RWPE1 (cell line): ENCODE results near the gene B3GALT4.
A peak's percentile ranks its signal among the peaks of the same experiment; 100 is the strongest.

Experiments
- CTCF ChIA-PET: fragments of 350-600 bp; sonication (Branson Sonifier 250); formaldehyde crosslinking; extraction: SDS; loops from one replicate; lab custom pipeline; 2021; lab: Yijun Ruan, JAX
- POLR2A ChIA-PET: fragments of 400-600 bp; formaldehyde crosslinking; extraction: SDS; loops from one replicate; lab custom pipeline; 2020; ENCODE audit warnings: antibody characterized with exemption; ENCODE audit not compliant: low non-redundant PET; lab: Yijun Ruan, JAX
- DNase-seq: peaks from one replicate; pipeline ENCODE4 v3.0.0; 2012; ENCODE audit warnings: low spot score
- H3K27ac ChIP-seq: fragments of 450-650 bp; 2 replicates; pipeline ENCODE4 v1.5.1; 2017
- TF ChIP-seq, protein P1 (sequence below): fragments of 450-650 bp; conservative IDR thresholded peaks from 2 replicates; pipeline ENCODE4 v1.5.1; 2017; ENCODE audit warnings: low read depth, mild to moderate bottlenecking

The B3GALT4 gene

DNA sequence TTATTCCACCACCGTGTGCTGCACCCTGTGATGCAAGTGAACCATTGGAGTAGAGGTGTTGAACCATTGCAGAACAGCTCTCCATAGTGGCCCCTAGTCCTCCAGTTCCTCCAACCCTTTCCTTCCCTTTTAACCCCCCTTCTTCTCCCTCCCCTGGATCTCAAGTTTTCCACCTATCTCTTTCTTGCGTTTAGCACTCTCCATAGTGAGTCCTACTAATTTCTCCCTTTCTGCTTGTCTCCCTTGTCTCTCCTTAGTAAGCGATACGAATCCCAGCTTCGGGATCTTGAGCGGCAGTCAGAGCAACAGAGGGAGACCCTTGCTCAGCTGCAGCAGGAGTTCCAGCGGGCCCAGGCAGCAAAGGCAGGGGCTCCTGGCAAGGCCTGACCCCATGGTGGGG is 13.5 kb downstream of the B3GALT4 start:
- CTCF ChIA-PET: no interaction called here
- H3K27ac ChIP-seq: peak overlapping the region; percentile 76
- DNase-seq: no peak
- TF ChIP-seq, protein P1, sequence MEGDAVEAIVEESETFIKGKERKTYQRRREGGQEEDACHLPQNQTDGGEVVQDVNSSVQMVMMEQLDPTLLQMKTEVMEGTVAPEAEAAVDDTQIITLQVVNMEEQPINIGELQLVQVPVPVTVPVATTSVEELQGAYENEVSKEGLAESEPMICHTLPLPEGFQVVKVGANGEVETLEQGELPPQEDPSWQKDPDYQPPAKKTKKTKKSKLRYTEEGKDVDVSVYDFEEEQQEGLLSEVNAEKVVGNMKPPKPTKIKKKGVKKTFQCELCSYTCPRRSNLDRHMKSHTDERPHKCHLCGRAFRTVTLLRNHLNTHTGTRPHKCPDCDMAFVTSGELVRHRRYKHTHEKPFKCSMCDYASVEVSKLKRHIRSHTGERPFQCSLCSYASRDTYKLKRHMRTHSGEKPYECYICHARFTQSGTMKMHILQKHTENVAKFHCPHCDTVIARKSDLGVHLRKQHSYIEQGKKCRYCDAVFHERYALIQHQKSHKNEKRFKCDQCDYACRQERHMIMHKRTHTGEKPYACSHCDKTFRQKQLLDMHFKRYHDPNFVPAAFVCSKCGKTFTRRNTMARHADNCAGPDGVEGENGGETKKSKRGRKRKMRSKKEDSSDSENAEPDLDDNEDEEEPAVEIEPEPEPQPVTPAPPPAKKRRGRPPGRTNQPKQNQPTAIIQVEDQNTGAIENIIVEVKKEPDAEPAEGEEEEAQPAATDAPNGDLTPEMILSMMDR: no peak
- POLR2A ChIA-PET: interaction anchor here (2.5 kb wide), 1 partner anchor 18 kb away, joined by 10 read pairs; the partner anchor contains the start of genes RPS18 and VPS52

DNA sequence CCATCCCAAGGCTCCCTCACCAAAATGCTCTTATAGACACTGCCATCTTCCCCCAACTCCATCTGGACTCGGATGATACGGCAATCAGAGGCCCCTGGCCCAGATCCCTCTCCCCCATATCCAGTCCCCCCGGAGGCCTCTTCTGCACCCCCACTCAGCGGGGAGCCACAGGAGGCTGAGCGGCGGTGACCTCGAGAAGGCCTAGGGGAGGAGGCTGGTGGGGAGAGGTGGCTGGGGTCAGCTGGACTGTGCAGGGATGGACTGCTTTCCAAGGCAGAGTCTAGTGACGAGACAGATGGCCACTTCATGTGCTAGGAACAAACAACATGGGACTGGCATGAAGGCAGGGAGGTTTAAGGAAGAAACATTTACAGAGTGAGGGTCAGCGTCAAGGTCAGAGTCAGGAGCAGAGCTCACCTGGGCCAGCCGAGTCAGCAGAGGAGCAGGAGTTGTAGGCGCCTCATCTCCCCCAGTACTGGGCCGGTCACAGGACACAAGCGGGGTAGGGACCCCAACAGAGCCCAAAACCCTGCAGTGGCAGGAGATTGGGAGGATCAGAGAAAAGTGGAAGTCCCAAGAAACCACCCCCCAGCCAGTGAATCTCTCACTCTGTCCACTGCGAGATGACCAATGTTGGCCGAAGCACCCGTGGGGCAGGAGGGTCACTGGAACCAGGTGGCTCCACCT is 16.2 kb downstream of the B3GALT4 start:
- ChIA-PET POLR2A (interaction anchor here (0.6 kb wide), 1 partner anchor 8 kb away, joined by 5 read pairs; no protein-coding TSS in a partner anchor), CTCF (interaction anchor here (0.6 to 1.7 kb wide), 2 partner anchors 15 to 167 kb away, joined by 3 read pairs; no protein-coding TSS in a partner anchor)
- TF ChIP-seq, protein P1: no peak
- peak overlapping the region; percentile 39 for H3K27ac ChIP-seq
- no peak for DNase-seq

DNA sequence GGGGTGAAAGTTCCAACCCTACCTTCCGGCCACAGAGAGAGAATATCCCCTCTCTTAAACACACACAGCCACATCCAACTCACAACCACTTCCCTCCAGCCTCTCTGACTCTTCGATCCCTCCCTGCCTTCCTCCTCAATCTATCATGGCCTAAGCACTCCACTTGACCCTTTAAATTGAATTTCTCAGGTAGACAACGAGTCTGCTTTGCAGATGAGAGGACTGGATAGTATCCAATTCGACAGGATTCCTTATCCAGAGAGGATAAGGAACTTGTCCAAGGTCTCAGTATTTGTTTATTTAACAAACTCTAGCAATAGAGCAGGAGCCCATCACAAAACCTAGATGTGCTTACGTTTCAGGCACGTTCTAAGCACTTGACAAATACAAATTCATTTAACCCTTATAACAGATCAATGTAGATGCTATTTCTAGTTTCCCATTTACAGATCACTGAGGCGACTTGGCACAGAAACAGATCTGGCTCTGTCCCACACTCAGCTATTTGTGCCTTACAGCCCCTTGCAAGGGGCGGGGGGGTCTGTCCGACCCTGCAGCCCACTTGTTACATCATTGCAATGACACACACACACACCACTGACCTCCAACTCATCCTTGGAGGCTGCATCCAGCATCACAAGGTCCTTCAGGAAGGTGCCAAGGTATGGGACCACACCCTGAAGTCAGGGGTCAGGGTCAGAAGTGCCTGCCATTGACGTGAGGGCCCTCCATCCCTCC is 17.3 kb downstream of the B3GALT4 start:
- peak overlapping the region; percentile 39 for H3K27ac ChIP-seq
- TF ChIP-seq, protein P1: no peak
- DNase-seq: no peak
- ChIA-PET POLR2A (no interaction called here), CTCF (no interaction called here)

DNA sequence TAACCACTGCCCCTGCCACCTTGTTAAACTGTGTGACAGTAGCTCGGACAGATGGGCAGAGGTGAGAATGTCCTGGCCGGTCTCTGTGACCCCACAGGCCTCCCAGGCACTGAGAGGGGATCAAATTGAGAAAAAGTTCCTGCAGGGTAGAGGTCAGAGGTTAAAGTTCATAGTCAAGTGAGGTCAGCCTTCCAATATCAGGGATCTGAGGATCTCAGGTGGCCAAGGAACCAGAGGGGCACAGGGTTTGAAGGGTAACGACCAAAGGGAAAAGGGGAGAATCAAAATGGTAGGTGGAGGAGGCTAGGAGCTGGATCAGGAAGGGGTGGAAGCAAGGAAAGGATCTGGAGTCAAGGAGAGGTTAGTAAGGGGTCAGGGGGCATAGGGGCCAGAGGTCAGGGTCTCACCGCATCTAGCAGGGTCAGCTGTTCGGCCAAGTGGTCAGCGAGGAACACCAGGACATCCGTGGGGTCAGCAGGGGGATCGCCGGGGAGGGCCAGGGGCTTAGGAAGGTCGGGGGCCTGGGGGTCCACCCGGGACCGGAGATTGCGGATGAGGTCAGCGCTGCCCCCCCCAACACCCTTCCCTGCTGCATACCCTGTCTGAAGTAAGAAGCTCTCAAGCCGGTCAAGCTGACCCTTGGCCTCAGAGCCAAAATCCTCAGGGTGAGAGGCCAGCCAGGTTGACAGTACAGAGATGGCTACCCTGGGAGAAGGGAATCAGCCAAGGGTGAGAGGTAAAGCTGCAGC is 18.9 kb downstream of the B3GALT4 start:
- POLR2A ChIA-PET: no interaction called here
- peak overlapping the region; percentile 98 for H3K27ac ChIP-seq
- TF ChIP-seq, protein P1: no peak
- CTCF ChIA-PET: no interaction called here
- DNase-seq: no peak

DNA sequence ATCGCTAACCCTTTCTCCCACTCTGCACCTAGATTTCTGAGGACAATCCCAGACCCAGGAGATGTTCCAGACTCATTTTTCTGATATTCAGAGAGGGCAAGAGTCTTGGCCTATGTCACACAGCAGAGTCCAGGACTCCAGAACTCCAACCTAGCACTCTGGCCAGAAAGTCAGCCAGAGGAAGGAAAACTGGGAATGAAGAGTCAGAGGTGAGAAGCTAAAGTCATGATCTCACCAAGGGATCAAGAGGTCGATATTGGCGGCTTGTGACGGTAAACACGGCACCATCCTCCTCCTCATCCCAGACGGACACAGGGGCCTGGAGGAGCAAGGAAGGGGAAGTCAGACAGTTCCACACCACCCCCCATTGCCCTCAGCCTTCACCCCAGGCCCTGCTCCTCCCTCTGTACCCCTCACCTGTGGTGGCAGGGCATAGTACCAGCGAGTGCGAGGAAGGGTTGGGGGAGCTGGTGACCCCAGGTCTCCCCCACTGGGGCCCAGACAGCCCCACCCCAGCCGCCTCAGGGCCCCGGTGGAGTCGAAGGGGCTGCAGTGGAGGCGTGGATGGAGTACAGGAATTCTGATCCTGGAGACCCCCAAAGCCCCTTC is 20.0 kb downstream of the B3GALT4 start:
- DNase-seq: no peak
- ChIA-PET POLR2A (interaction anchor here (1.1 to 3.6 kb wide), 2 partner anchors 8 to 20 kb away, joined by 4 to 14 read pairs; partner anchors contain the start of genes B3GALT4 and WDR46), CTCF (no interaction called here)
- peak overlapping the region; percentile 98 for H3K27ac ChIP-seq
- TF ChIP-seq, protein P1: no peak
